ENCODE measurements around the gene M1AP. TPM values are rescaled to one million over a fixed set of nuclear protein-coding genes. Genes with fewer than 3 reads are reported as not detected.
"Not testable (repeated sequence)": the region's sequence is repeated elsewhere in the genome, so short reads cannot be mapped to it uniquely, and the experiment has no call there.

The M1AP gene
- total RNA-seq, 1 donor from 2014 or later, result not detected

DNA sequence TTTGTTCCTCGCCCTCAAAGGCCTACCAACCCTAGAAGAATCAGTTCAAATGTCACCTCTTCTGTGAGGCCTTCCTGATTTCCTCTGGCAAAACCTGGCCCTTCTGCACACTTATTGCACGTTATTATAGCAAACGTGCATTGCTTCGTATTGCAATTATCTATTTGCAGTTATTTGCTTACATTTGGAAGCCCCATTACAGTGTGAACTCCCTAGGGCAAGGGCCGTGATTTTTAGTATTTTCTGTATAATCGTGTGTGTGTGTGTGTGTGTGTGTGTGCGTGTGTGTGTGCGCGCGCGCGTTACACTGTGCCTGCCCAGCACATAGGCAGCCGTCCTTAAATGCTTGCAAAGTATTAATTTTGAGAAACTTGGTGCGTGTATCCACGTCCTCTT is 5.5 kb upstream of the M1AP start:
- no peak for DNase-seq

GRCh38 chr2:74646834-74647482 is 1.2 kb downstream of the M1AP start:
- no peak for DNase-seq

DNA sequence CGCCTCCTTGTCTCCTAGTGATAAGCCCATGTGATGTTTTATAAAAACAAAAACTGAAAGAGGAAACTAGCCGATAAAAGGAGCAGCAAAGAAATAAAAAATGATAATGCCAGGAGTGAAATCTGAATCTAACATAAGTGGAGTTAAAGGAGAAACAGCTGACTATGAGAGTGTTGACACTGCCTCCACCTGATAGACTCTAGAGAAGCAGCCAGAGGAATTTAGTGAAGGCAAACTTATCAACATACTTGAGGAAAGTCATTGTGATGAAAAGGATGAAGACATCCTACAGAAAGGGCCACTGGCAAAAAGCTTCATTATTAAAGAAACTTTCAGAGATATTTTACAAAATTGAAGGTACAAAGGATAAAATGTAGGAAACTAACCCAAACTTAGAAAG is 1.9 kb downstream of the M1AP start:
- DNase-seq, result no peak

DNA sequence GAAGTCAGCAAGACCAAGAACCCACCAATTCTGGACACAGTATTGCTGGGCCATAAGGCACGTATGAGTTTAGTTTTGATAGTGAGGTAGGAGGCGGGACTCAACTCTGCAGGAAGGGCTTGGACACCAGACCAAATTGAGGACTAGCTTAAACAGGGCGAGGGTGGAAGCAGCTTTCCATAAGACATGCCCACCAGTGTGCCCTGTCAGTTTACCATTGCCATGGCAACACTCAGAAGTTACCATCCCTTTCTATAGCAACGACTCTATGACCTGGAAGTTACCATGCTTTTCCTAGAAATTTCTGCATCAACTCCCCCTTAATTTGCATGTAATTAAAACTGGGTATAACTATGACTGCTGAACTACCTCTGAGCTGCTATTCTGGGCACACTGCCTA is 2.8 kb downstream of the M1AP start:
- no peak for DNase-seq

DNA sequence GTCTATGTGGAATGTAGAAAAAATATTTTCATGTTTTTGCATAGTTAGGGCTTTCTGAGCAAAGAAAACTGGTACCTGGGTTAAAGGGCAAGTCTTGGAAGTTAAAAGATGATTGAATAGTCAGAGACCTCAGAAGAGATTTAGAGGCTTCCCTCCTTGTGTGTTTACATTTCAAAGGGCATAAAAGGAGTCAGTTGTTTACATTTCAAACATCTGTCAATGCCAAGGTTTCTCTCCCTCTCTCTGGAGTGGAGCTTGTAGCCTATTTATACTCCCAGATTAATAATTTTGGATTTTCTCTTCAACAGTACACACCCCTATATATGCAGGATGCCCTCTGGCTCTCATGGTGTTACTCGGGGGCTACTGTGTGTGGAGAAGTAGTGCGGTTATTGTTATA is 8.6 kb downstream of the M1AP start:
- DNase-seq, result no peak

- DNase-seq, result no peak
These were observed 15.2 kb downstream of the M1AP start for GRCh38 chr2:74632939-74633312.

GRCh38 chr2:74632209-74632938 is 15.8 kb downstream of the M1AP start:
- peak; percentile 4 for DNase-seq

- DNase-seq, result not testable (repeated sequence)
These were observed 17.7 kb downstream of the M1AP start for GRCh38 chr2:74630454-74630853.

DNA sequence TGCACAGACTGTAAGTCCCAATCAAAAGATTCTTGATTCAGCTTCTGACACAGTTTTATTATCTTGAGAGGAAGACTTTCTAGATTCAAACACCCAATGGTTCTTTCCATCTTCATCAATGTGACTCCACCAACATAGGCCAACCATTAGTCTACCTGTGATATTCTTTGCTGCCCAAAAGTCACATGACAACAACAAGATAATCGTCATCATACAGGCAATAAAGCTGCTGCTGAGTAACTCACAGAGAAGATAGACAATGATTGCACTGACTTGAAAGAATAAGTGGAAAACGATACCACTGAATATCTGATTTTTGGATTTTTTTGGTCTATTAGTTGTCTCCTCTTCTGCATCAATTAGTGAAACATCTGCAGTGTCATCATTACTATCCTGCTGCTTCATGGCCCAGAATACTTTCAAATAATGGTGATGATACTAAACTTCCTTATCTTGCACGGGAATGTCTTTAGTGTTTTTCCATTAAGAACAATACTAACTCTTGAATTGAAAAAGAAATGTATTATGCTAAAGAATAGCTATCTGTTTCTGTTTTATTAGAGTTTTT is 19.5 kb downstream of the M1AP start:
- no peak for DNase-seq

- no peak for DNase-seq
These were observed 22.3 kb downstream of the M1AP start for GRCh38 chr2:74625658-74626425.

DNA sequence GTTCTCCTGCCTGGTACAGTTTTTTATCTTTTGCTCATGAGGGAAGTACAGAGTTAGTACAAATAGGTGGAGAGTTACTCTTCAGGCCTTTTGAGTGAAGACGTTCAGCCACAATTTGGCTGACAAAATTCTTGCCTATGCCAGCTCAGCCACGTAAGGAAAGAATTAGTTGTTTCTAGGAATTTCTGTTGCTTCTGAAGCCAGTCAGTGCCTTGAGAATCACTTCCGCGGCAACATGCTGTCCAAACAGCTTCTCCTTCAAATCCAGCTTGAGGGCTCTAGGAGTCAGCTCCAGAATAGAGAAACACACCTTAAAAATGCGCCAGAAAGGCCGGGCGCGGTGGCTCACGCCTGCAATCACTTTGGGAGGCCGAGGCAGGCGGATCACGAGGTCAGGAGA is 27.5 kb downstream of the M1AP start:
- no peak for DNase-seq

DNA sequence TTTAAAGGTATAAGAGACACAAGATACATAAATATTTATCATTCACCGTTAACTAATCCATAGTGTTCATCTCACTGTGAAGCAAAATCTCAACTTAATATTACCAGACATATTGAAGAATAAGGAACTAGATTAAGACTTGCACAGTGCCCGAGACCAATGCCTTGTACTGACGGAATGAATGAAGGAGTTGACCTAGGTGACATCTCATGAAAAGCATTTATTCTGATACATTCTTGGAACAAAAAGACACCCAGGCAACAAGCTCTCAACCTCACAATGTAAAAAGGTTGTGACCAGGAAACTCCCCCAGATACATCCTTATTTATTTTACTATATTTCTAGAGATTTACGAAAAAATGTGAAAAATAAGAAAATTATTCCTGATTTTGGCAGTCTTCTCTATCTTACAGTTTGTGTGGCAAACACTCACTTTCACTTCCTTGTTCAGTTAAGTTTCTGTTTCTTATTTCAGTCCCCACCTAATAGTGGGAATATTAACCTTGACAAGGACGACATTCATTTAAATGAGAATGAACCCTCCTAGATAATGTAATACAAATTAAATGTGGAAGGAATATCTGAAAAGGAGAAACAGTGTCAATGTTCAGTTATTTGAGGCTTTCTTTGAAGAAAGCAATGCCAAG is 28.4 kb downstream of the M1AP start:
- no peak for DNase-seq

- no peak for DNase-seq
These were observed 29.6 kb downstream of the M1AP start for GRCh38 chr2:74618410-74619083.

GRCh38 chr2:74617122-74617521 is 31.0 kb downstream of the M1AP start:
- DNase-seq, result no peak

- no peak for DNase-seq
These were observed 41.2 kb downstream of the M1AP start for GRCh38 chr2:74606927-74607326.

- no peak for DNase-seq
These were observed 44.7 kb downstream of the M1AP start for GRCh38 chr2:74603282-74604000.

- no peak for DNase-seq
These were observed 45.4 kb downstream of the M1AP start for GRCh38 chr2:74602586-74603281.

DNA sequence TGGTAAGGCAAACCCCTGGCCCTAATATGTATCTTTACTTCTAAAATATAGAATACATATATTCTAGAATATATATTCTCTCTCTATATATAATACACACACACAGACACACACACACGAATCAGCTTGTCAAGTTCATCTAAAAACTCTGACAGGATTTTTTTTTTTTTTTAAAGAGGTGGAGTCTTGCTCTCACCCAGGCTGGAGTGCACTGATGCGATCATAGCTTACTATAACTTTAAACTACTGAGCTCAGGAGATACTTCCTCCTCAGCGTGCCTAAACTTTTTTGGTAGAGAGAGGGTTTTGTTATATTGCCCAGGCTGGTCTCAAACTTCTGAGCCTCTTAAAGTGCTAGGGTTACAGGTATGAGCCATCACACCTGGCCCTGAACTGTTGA is 48.5 kb downstream of the M1AP start:
- DNase-seq, result no peak

- no peak for DNase-seq
These were observed 50.7 kb downstream of the M1AP start for GRCh38 chr2:74597410-74597809.

DNA sequence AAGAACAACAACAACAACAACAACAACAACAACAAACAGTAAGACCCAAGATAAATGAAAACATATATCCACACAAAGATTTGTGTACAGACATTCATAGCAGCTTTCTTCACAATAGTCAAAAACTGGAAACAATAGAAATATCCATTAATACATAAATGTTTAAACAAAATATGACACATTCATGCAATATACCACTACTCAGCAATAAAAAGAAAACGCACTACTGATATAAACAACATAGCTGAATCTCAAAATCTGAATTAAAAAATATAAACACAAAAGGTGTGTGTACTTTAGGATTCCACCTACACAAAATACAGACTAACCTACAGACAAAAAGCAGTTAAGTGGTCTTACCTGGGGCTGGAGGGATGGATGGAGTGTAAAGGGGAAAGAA is 51.5 kb downstream of the M1AP start:
- DNase-seq, result no peak
